GM21367 (cell line): ENCODE data around the gene FIBCD1.

Experiments
- ATAC-seq: cut with Tn5 transposase; IDR thresholded peaks from one replicate; pipeline ENCODE4 v1.9.1; 2021; ENCODE audit not compliant: unreplicated experiment

Gene FIBCD1

DNA sequence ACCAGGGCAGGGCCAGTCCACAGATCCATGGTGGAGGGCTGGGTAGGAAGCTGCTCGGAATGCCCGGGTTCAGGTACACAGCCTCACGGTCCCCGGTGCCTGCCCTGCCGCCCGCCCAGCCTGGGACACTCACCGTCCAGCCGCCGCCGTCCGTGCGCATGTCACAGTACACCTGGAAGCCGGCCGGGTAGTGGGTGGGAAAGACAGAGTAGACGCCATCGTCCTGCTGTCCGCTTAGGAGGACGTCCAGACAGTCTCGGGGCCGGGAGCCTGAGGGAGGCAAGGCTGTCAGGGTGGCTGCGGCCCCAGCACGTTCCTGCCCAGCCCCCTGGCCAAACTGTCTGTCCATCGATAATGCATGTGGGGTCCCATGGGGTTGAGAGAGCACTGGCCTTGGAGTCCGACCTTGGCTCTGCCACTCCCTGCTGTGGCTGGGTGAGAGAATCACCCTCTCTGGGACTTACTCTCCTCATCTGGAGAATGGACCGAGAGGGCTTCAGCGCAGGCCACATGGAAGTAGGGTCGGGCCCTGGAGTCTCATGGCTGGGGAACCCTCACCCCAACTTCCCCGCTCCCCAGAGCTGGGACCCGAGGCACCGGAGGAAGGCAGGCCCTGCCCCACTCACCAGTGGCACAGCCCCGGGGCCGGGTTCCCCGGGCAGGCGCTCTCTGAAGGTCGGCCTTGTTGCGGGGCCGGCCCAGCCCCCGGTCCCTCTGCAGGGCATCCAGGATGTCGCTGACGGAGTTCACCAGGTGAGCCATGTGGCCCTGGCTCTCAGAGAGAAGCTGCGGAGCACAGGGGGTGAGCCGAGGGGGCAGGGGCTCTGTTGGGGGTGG, 15.2 kb downstream of the FIBCD1 start:
- ATAC-seq: no peak

DNA sequence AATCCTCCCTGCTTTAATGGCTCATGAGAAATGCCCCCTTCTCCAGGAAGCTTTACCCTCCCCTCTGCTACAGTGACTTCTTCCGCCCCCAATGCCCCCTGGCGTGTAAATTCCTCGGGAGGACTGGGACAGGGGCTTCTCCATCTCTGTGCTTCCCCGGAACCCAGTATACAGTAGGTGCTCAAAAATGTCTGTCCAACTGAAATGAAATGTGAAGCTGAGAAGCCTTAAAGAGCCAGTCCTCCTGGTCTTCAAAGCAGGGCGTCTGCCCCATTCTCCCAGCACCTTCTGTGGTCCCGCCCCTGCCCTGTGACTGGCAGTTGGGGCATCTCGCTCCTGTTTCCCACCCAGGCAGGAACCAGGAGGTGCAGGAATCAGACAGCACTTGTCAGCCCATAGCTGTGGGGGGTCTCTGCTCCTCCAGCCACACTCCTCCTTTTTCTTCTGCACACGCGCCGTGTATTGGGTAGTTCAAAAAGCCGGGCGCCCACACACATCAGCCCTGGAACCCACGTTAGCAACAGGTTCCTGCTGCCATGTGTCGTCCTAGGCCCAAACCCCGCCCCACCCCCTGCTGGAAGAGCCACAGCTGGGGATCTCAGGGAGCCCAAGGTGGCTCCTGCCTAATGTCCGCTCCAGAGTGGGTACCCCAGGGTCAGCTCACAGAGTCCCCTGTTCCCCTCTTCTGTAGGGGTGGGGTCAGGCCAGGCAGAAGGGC, 16.0 kb downstream of the FIBCD1 start:
- no peak for ATAC-seq

DNA sequence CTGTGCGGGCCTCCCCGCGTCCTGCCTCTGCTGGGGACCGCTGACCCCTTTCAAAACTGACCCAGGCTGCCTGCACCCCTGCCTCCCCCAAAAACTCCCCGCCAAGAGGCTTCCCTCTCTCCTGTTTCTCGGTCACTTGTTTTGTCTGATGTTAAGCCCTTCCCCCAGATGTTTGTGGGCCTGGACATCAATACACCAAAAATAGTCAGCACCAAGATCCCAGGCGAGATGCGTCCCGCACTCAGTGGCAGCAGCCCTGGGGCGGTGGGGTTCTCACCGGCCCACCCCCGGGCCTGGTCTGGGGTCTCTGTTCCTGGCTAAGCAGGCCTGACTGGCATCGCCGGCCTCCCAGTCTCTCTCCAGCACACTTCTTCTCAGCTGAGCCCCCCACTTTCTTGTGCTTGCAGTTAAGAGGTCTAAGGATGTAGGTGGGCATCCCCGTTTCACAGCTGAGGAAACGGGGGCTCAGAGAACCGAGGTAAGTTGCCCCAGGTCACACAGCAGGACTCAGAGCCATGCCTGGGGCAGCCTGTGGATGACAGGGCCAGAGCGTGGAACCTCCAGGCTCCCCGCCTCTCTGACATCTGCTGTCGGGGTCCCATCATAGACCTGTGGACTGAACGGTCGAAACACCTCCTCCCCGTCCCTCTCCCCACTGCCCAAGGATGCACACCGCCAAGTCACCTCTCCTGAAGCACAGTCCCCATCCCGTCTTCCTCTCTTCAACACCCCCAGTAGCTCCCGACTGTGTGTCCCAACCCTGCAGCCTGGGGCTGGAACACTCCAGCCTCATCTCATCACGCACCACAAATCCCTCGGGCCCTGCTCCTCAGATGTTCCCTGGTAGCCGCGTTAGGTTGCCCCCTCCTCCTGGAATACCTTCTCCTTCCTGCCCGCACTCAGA, 16.8 kb downstream of the FIBCD1 start:
- no peak for ATAC-seq

DNA sequence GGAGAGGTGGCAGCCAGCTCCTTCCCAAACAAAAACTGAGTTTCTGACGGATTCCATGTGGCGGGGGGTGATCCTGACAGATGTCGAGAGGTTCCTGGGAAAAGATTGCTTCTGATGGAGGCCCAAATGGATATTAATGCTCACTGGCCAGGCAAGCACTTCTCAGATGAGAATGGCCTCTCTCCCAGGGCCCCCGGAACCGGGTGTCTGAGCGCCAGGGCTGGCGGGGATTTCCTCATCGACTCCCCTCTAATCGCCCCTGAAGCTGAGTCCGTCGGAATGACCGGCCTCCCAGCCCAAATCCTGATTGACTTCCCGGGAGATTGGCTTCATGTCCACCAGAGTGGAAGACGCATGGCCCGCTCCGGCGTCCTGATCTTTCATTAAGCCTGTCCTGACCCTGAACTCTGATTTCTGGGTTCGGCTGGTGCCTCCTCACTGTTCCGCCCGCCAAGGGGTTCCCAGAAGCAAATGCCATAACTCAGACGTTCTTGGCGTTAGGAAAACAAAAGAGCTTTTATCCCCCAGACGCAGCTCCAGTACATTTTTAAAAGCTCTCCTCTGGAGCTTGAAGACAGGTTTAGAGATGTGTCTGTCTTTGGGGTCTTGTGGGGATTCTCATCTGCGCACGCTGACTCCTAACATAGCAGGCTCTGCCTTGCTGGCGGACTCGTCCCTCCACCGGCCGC, 17.6 kb downstream of the FIBCD1 start:
- ATAC-seq: no peak

DNA sequence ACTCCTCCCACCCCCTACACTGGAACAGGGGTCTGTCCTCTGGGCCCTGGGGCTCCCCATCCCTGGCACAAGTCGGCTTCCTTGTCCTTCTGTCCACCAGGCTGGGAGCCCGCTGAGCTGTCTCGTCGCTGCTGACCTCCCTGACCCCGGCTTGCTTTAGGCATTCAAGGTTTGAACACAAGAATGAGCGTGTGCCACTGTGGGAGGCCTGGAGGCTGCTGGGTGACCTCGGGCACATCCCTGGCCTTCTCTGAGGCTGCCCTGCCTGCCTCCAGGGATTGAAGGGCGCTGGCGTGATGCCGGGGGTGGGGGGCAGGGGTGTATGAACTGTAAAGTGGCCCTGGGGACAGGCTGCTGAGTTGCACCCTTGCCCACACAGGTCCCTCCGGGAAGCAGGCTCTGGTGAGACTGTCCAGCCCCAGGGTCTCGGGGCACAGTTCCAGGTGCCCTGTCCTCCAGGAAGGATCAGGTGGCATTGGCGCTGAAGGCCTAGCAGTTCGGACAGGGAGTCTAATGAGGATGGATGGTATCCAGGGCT, 18.2 kb downstream of the FIBCD1 start:
- no peak for ATAC-seq

DNA sequence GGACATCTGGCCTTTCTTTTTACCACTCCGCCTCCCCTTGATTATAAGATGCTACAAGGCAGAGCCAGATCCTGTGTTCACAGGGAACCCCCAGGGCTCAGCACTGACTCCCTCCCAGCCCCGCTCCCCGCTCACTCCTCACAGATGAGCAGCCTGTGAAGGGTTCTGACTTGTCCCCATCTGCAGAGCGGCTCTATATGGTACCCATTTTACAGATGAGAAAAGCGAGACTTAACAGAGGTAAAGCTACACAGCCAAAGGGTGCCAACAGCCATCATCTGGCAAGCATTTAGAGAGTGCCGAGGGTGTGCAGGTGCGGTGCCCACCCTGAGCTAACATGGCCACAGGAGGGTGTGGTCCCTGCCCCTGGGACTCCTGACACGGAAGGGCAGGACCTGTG, 18.8 kb downstream of the FIBCD1 start:
- ATAC-seq: no peak

DNA sequence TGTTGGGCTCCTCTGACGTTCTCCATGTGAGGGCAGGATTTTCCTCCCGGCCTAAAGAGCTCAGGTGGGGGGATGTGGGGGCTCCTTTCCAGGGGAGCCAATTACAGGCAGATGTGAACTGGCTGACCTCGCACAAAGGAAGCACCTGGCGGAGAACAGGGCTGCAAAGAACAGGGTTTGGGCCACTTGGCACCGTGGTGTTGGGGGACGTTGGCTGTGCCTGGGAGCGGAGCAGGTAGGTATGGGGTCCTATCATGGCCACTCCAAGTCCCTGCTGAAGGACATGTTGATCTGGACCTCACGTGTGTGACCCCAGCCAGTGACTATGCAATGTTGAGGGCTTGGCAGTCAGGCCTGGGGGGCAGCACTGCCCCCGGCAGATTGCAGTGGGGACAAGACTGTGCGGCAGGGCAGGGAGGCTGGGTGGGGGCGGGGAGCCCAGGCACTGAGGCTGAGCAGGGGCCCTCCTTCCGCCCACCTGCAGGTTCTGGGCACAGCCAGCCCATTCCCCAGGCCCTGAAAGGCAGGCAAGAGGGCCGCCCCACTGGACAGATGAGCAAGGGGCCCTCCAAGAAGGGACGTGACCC, 19.4 kb downstream of the FIBCD1 start:
- no peak for ATAC-seq

DNA sequence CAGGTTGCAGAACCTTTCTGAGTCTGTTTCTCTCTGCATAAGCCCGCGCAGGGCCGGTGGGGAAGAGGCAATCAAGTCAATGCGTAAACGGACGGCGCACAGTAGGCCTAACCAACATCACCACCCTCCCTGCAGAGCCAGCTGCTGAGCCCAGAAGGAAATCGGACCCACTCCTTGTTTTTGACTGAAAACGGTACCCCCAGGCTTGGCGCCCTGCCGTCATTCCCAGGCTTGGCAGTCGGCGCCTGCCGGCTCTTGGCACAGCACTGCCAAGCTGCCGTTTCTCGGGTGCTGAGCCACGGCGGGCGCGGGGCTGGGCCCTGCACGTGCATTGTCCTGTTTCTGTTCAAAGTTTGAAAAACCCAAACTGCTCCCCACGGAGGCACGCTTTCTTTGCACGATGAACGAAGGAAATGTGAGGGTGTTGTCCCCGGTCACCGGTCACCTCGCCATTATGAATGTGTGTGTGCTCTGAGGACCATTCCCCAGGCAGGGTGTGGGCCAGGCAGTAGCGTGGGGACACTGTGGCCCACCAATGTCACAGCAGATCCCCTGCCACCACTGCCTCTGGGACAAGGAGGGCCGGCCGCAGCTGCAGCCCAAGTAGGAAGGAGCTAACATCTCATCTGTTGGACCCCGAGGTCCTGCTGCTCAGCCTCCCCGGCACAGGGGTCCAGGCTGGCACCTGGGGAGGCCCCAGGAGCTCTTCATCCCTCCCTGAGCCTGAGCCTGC, 20.1 kb downstream of the FIBCD1 start:
- ATAC-seq: no peak

DNA sequence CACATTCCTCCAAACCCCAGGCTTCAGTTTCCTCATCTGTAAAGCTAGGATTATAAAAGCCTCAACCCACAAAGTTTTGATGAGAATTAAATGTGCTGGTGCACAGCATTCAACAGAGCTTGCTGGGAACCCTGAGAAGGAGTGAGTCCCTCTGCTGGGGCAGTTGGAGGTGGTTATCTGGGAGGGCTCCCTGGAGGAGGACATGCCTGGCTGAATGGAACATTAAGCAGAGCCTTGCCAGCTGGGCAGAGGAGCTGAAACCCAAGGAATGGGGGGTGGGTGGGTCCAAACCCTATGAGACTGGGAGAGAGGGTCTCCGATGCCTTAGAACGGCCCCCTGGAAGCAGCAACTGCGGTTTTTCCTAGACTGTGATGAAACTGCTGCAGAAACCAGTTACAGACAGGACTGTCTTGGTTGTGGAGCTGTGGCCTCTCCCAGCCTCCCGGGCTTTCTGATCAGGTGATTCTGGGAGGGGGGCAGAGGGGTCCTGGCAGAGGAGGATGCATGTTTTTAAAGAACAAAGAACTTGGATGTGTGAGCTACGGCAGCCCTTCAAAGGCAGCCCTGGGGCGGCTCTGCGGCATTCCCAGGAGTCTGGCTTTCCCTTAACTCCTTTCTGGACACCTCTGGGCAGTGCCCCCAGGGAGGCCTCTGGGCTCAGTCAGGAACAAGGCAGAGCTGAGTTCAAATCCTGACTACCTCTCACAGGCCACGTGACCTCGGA, 20.8 kb downstream of the FIBCD1 start:
- ATAC-seq: no peak

DNA sequence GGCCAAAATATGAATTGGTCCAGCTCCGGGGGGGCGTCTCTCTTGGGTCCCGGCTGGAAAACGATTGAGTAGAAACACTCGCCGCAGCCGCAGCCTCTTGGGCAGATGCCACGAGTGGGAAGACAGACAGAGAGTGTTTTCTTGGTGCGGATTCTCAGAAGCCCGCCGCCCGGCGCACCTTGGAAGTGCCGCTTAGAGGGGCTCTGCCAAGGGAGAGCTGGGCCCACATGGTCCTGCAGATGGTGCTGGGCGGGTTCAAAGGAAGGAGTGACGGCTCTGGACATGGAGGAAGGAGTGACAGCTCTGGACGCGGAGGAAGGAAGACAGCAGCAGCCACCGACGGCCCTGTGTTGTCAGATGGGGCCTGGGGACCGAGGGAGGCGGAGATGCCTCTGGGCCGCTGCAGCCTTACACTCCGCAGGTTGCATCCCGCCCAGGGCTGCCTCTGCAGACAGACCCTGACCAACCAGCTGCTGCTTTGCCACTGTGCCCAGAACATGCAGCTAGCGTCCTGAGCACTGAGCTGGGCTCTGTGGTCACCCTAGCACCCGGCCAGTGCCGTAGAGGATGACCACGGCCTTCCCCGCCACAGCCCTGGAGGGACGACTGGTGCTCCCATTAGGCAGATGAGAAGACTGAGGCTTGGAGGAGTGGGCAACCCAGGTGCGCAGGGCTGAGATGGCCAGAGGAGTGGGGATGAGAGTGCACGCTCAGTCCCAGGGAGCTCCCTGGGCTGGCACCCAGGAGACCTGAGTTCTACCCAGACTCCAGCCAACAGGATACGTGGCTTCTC, 21.7 kb downstream of the FIBCD1 start:
- no peak for ATAC-seq

DNA sequence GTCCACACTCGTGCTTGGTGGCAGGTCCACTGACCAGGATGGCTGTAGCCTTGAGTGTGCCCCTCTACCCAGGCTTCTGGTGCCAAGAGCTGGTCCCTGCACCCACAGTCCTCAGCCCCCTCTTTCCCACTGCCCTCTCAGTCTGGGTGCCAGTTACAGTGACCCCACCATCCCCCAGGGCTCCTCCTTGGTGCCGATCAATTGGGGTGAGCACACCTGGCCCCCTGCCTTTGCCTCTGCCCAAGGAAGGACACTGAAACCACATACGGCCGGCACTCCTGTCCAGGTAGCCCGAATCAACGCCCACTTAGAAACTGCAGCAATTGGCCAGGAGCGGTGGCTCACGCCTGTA, 24.0 kb downstream of the FIBCD1 start:
- ATAC-seq: no peak

DNA sequence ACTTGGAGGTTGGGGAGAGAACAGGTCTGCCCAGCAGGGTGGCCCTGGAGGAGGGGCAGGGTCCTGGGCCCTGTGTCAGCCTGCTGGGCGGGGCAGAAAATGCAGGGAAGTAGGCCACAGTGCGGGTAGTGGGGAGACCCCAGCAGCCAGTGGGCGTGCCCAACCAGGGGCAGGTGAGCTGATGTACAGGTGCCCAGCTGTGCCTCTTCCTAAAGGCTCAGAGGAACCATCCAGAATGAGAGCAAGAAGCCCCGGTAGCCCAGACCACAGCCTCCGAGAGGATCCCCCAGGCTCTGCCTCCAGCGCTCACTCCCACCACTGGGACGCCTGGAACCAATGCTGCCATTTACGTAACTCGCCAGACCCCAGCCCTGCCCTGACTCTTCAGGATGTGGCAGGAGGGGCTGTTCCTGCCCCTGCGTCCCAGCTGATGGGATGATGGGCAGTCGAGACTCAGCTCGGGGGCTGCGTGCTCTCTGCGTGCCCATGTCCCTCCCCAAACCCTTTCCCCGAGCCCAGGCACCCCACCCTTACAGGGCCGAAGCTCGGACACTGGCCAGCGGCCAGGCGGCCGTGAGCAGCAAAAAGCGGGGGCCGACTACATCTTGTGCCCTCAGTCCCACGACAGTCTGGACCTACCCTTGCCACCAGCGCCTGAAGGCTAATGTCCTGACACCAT, 24.5 kb downstream of the FIBCD1 start:
- no peak for ATAC-seq

DNA sequence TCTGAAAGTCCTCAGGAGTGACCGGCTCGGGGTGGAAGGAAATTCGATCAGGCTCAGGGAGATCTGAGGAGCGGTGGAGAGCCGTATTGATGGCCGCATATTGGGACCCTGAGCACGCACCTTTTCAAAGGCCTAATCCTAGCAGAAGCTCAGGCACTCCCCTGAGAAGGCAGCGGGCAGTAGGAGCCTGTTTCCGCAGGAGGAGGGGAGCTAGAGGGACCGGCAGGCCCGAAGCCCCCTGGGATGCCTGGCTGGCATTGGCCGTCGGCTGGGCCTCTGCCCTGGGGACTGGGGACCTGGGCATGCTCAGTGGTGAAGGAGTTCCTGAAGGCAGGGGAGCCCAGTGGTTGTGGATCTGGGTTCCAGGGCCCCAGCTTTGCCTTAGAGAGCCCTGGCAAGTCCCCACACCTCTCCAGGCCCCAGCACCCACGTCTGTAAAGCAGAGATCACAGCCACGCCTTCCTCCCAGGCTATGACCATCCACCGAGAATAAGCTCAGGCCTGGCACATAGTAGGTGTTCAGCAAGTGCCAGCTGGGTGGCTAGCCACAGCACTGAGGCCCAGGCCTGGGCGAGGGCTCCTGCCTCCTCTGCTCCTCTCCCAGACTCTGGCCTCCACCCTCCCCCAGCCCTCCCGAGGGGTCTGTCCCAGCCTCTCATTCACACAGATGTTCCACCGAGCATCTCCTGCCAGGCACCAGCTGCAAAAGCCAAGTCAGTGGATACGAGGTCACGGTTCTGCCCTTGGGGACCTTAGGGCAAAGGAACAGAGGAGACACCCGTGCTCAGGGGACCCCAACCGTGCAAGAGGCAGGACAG, 25.2 kb downstream of the FIBCD1 start:
- no peak for ATAC-seq

DNA sequence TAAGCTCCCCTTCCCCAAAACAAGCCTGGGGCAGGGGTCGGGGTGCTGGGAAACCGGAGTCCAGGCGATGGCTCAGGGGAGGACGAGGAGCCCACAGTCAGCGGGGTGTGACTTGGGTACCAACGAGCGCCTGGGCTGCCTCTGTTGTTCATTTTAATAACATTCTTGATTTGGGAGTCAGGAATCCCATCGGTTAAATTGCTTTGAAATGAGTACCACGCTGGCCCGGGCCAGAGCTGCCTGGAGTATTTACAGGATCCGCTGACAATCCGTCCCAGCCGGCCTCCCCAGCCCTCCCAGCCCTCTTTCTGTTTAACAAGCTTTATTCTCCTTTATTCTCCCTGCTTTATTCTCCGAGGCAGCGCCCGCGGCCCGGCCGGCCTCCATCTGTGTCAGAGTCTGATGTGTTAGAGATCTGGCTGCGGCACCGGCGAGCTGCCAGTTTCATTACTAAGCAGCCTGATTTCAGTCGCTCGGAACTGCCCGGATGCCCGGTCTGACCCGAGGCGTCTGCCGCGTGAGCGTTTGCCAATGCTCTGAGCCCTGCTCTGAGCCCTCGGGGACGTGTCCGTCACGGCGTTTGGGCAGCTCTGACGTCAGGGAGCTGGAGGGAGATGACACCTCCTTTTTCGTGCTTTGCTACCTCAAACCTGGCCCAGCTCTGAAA, 26.0 kb downstream of the FIBCD1 start:
- no peak for ATAC-seq

DNA sequence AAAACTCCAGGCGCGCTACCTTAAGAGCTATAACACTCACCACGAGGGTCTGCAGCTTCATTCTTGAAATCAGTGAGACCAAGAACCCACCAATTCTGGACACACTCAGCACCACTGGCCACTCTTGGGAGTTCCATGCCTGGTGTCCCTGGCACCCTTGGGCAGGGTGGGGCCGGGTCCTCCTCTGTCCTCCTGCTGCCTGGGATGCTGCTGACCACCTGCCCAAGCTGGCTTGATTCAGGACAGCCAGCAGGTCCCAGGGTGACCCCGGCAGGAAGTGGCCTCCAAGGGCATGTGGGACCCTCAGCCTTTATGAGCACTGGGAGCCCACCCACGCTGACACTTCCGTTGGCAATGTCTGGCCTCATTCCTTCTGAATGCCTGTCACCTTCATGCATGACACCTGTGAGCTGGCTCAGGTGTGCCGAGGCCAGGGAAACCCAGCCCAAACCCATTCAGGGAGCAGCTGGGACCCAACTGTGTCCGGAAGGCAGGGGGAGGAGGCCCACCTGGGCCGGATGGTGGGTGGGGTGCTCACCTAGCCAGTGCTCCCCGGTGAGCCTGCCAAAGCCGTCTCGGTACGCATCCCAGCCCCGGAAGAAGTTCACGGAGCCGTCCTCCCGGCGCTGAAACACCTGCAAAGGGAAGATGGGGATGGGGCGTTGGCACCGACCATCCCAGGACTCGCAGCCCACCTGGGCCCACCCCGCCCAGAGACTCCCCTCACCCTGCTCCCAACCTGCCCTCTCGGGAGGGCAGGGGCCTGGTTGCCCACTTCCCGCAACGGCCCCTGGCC, 27.6 kb downstream of the FIBCD1 start:
- ATAC-seq: no peak
